Hepatocyte (in vitro differentiated cells): Measurements from ENCODE around the gene RPGRIP1L.

ENCODE experiments used
- EZH2 ChIP-seq: fragments of 200-600 bp; sonication (generic); IDR thresholded peaks from 2 replicates; pipeline ENCODE4 v1.6.1; 2016; ENCODE audit warnings: antibody characterized with exemption, mild to moderate bottlenecking, borderline replicate concordance
- TF ChIP-seq, protein P1 (sequence below): fragments of 200-600 bp; sonication (generic); IDR thresholded peaks from 2 replicates; pipeline ENCODE4 v1.5.1; 2016; ENCODE audit warnings: antibody characterized with exemption, mild to moderate bottlenecking; ENCODE audit not compliant: poor library complexity

DNA sequence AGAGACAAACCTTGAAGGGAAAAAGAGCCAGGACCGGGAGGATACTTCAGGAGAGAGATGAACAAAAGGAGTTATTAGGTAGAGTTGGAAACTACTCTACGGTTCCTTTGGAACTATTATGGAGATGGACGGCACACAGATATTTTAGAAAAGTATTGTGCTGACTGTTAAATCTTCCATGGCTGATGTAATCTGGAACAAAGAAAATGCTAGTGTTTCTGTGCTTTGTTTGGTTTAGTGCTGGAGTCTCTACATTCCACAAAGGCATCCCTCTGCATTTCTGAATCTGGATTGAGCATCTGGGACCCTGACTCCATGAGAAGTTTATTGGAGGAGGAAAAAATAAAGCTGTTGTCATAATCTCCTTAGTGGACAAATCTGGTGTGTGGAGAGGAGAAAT lies 57.2 kb downstream of the RPGRIP1L start:
- TF ChIP-seq EZH2, result no peak
- TF ChIP-seq, protein P1, sequence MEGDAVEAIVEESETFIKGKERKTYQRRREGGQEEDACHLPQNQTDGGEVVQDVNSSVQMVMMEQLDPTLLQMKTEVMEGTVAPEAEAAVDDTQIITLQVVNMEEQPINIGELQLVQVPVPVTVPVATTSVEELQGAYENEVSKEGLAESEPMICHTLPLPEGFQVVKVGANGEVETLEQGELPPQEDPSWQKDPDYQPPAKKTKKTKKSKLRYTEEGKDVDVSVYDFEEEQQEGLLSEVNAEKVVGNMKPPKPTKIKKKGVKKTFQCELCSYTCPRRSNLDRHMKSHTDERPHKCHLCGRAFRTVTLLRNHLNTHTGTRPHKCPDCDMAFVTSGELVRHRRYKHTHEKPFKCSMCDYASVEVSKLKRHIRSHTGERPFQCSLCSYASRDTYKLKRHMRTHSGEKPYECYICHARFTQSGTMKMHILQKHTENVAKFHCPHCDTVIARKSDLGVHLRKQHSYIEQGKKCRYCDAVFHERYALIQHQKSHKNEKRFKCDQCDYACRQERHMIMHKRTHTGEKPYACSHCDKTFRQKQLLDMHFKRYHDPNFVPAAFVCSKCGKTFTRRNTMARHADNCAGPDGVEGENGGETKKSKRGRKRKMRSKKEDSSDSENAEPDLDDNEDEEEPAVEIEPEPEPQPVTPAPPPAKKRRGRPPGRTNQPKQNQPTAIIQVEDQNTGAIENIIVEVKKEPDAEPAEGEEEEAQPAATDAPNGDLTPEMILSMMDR, result no peak
